ENCODE measurements around the gene PSMB10. TPM values are rescaled to one million over a fixed set of nuclear protein-coding genes. Genes with fewer than 3 reads are reported as not detected.
A peak's percentile ranks its signal among the peaks of the same experiment; 100 is the strongest.
"Not testable (repeated sequence)": the region's sequence is repeated elsewhere in the genome, so short reads cannot be mapped to it uniquely, and the experiment has no call there.

Gene PSMB10
- total RNA-seq, 2 experiments from 2014 or later = 257 to 275 TPM

DNA sequence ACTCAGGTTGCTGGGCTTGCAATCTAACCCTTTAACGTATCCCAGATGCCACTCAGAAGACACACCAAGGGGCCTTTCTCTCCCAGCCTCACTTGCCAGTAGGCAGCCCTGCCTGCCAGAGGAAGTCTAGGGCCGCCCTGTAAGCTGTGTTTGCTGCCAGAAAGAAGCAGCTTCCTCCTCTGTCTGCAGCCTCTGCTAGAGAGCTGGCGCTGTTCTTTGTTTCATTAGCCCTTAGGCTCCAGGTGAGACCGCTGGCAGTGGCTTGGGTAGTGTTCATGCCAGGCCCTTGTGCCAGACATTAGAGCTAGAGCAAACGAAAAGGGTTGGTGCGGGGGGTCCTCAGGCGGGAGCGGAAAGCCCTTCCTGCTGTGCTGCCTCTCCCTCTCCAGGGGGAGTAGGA lies 13.9 kb downstream of the PSMB10 start:
- no peak overlapping the region for H3K27ac Mint-ChIP-seq
- peaks cover 14% of the 10 kb centered on the region for H3K4me1 Mint-ChIP-seq (ENCODE audit: low read depth)

DNA sequence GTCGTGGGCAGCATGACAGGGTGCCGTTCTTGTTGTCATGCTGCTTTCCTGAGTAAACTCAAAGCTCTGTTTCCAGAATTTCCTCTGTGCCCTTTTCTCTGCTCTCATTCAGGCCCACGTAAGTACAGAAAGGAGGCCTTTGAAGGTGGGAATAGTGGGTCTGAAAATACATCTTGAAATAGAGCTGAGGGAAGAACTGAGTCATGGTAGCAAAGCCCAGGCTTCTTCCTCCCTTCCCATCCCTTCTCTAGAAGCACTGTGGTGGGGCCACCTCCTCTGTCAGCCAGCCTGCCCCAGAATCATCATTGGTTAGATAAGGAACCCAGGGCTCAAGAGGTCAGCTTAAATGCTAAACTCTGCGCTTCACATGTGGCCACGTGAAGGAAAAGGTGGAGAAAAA lies 14.4 kb downstream of the PSMB10 start:
- ChIA-PET POLR2A (interaction anchor here (1.2 to 4.6 kb wide), 2 partner anchors 9 to 14 kb away, joined by 3 to 19 read pairs; partner anchors contain the start of genes CTRL and PSMB10), CTCF (interaction anchor here (1.0 to 2.6 kb wide), 5 partner anchors 12 to 401 kb away, joined by 3 to 13 read pairs (median 4); no protein-coding TSS in a partner anchor)
- no peak for ATAC-seq
- no peaks in the 10 kb centered on the region for H3K36me3 Mint-ChIP-seq (ENCODE audit: low read depth)
- H3K9me3 Mint-ChIP-seq (ENCODE audit: insufficient read depth) = no peaks in the 10 kb centered on the region
- peak overlapping the region; percentile 44 for H3K27ac Mint-ChIP-seq
- no peaks in the 10 kb centered on the region for H3K27me3 Mint-ChIP-seq (ENCODE audit: low read depth)
- H3K4me1 Mint-ChIP-seq (ENCODE audit: low read depth) = peaks cover 19% of the 10 kb centered on the region
- no peak for DNase-seq
- H3K4me3 Mint-ChIP-seq = no peak overlapping the region

More for the DNA sequence above, 13.9 kb downstream of the PSMB10 start:
- DNase-seq (no peak), ATAC-seq (no peak)
- Mint-ChIP-seq H3K36me3 (ENCODE audit: low read depth) (no peaks in the 10 kb centered on the region), H3K4me3 (no peak overlapping the region), H3K27me3 (ENCODE audit: low read depth) (no peaks in the 10 kb centered on the region), H3K9me3 (ENCODE audit: insufficient read depth) (no peaks in the 10 kb centered on the region)
- CTCF ChIA-PET = interaction anchor here (1.0 to 2.6 kb wide), 4 partner anchors 19 to 401 kb away, joined by 3 to 13 read pairs (median 4); no protein-coding TSS in a partner anchor
- POLR2A ChIA-PET = interaction anchor here (0.6 to 4.6 kb wide), 3 partner anchors 8 to 104 kb away, joined by 3 to 19 read pairs (median 3); partner anchors contain the start of genes CTRL and PSMB10

DNA sequence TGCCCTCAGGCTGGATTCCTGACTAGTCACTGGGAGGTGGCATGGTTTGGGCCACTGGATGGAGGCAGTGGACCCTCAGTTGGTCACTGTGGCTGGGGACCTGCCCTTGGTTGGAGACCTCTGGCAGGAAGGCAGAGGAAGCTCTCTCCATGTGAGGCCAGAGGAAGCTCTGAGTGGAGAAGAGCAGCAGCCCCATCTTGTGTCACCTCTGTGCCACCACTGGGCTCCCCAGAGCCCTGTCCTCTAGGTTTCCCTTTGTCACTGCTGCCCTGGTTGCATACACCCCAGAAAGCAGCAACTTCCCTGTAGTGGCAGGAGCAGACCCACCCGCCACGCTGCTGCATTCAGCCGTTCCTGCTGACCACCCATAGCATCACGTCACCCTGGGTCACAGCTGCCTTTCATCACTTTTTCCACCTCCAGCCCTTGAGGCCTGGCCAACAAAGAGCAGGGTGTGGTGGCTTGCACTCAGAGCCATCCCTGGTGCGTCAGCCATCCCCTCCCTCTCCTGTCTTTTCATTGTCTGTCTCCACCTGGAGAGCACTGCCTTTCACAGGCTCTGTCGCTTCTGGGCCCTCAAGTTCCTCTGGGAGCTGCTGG lies 16.9 kb downstream of the PSMB10 start:
- ATAC-seq = peak; percentile 45

DNA sequence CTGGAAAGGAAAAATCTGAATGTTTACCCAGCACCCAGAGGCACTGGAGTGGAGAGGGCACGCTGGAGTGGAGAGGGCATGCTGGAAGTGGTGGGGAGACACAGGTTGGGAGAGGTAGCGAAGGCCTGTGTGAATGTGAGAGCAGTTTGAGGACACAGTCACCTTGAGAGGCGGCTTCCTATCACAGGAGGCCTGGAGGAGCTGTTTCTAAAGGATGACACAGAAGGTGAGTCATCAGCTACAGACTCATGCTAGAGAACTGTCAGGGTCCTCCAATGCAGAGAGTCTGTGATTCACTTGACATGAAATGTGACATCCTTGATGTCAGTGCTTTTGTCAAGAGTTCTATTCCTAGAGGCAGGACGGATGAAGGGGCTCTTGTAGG lies 18.8 kb downstream of the PSMB10 start:
- POLR2A ChIA-PET = interaction anchor here (1.2 to 1.3 kb wide), 2 partner anchors 19 to 25 kb away, joined by 3 to 5 read pairs; partner anchors contain the start of genes PSKH1 and PSMB10
- H3K4me1 Mint-ChIP-seq (ENCODE audit: low read depth) = peaks cover 24% of the 10 kb centered on the region
- DNase-seq = peak; percentile 40

More for the DNA sequence above, 16.9 kb downstream of the PSMB10 start:
- DNase-seq = peak; percentile 37
- peaks cover 4% of the 10 kb centered on the region for H3K36me3 Mint-ChIP-seq (ENCODE audit: low read depth)
- no peak overlapping the region for H3K27ac Mint-ChIP-seq
- H3K4me3 Mint-ChIP-seq = no peak overlapping the region
- no peaks in the 10 kb centered on the region for H3K9me3 Mint-ChIP-seq (ENCODE audit: insufficient read depth)
- H3K4me1 Mint-ChIP-seq (ENCODE audit: low read depth) = peaks cover 24% of the 10 kb centered on the region
- POLR2A ChIA-PET = interaction anchor here (0.6 to 1.4 kb wide), 4 partner anchors 12 to 35 kb away, joined by 3 to 4 read pairs (median 3); partner anchors contain the start of genes CTRL and PSKH1
- CTCF ChIA-PET = interaction anchor here (1.0 to 3.3 kb wide), 7 partner anchors 9 to 121 kb away, joined by 3 to 21 read pairs (median 5); no protein-coding TSS in a partner anchor
- no peaks in the 10 kb centered on the region for H3K27me3 Mint-ChIP-seq (ENCODE audit: low read depth)

DNA sequence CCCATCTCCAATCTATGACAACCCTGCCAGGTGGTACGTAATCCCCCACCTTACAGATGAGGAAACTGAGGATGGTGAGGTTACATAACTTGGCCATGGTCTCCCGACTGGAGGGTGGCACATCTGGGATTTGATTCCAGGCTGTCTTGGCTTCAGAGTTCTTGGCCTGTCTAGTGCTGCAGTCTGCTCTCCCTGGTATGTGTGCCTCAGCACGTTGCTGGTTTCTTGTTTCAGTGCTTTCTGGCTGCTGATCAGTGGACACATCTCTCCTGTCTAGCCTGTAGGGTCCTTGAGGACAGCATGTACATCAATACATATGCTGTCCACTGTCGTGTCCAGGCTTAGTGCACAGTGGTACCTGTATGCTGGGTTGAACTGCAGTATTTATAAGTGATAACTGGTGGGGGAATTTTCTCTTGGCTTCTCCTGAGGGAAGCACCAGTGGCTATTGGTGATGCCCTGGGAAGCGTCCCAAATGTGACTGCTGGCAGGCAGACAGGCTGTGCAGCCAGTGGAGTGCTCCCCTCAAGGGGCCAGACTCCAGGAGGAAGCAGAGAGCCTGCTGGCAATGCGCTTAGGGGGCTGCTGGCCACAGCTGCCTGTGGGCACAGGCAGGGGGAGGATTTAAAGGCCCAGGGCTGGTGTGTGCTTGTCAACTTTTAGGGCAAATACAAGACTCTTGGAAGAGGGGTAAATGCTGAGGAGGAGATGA lies 19.4 kb downstream of the PSMB10 start:
- H3K27ac Mint-ChIP-seq = peak overlapping the region; percentile 53
- POLR2A ChIA-PET = interaction anchor here (1.2 to 1.3 kb wide), 2 partner anchors 19 to 25 kb away, joined by 3 to 5 read pairs; partner anchors contain the start of genes PSKH1 and PSMB10
- ATAC-seq = no peak
- H3K4me3 Mint-ChIP-seq = no peak overlapping the region
- no peak for DNase-seq
- H3K4me1 Mint-ChIP-seq (ENCODE audit: low read depth) = peaks cover 23% of the 10 kb centered on the region
- H3K27me3 Mint-ChIP-seq (ENCODE audit: low read depth) = no peaks in the 10 kb centered on the region
- no peaks in the 10 kb centered on the region for H3K9me3 Mint-ChIP-seq (ENCODE audit: insufficient read depth)
- CTCF ChIA-PET = interaction anchor here (0.7 to 1.0 kb wide), 3 partner anchors 24 to 124 kb away, joined by 3 to 4 read pairs (median 3); no protein-coding TSS in a partner anchor
- peaks cover 5% of the 10 kb centered on the region for H3K36me3 Mint-ChIP-seq (ENCODE audit: low read depth)

More for the DNA sequence above, 18.8 kb downstream of the PSMB10 start:
- Mint-ChIP-seq H3K27me3 (ENCODE audit: low read depth) (no peaks in the 10 kb centered on the region), H3K36me3 (ENCODE audit: low read depth) (peaks cover 5% of the 10 kb centered on the region), H3K27ac (peak overlapping the region; percentile 53), H3K9me3 (ENCODE audit: insufficient read depth) (no peaks in the 10 kb centered on the region), H3K4me3 (no peak overlapping the region)
- ATAC-seq = peak; percentile 71
- CTCF ChIA-PET = interaction anchor here (0.7 to 3.3 kb wide), 6 partner anchors 11 to 123 kb away, joined by 3 to 21 read pairs (median 4); no protein-coding TSS in a partner anchor

DNA sequence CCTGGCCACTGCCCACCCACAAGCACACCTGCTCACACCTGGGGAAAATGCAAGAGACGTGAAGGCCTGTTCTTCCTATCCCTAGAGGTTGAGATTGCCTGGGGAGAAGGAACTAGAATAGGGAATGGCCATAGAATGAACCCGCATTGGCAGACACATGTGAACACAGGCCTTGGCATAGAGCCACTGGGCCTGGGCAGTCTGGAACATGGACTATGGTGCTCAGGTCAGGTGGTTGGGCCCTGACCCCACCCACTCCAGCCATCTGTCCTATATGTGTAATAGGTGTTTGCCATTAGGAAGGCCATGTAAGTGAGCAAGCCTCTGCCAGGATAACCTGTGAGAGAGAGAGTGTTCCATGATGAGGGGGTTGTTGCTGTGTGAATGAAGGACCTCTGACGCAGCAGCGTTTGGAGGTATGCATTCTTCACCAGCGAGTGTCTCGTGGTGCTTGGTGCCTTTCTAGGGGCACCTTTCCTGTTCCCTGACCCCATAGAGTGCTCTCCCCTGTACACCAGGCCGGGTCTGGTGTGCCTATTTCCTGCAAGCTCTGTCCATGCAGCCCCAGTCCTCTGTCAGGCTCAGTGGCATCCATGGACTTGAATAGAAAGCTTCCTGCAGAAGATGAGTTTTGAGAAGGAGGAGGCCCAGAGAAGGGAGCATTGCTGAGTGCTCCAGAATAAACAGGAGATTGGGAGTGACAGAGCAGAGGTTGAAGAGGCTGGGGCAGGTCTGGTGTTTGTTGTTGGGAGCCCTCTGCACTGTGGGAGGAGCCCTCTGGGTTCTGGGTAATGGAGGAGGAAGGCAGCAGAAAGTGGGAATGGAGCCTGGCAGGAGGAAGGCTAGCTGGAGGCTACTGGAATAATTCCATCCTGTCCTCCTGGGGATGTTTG lies 20.6 kb downstream of the PSMB10 start:
- Mint-ChIP-seq H3K4me1 (ENCODE audit: low read depth) (peaks cover 16% of the 10 kb centered on the region), H3K27me3 (ENCODE audit: low read depth) (no peaks in the 10 kb centered on the region)
- POLR2A ChIA-PET = interaction anchor here (0.6 to 1.0 kb wide), 2 partner anchors 18 to 55 kb away, joined by 3 read pairs; no protein-coding TSS in a partner anchor

DNA sequence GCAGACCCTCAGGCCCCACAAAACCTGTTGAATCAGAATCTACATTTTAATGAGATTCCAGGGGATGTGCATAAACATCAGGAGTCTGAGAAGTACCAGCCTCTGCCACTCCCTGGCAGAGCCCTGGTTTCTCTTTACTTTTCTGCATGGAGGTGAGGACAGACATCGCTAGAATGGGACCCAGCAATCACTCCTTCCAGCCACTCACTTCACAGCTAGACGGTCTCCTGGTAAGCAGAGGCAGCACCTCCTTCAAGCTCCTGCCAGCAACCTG lies 21.2 kb downstream of the PSMB10 start:
- POLR2A ChIA-PET = interaction anchor here (0.6 kb wide), 1 partner anchor 54 kb away, joined by 3 read pairs; no protein-coding TSS in a partner anchor
- Mint-ChIP-seq H3K4me1 (ENCODE audit: low read depth) (peaks cover 22% of the 10 kb centered on the region), H3K27ac (peak overlapping the region; percentile 8)
- CTCF ChIA-PET = interaction anchor here (1.2 kb wide), 1 partner anchor 13 kb away, joined by 5 read pairs; no protein-coding TSS in a partner anchor
- not testable (repeated sequence) for H3K4me3 Mint-ChIP-seq; H3K36me3 Mint-ChIP-seq (ENCODE audit: low read depth); ATAC-seq; H3K9me3 Mint-ChIP-seq (ENCODE audit: insufficient read depth); H3K27me3 Mint-ChIP-seq (ENCODE audit: low read depth); DNase-seq

More for the DNA sequence above, 20.6 kb downstream of the PSMB10 start:
- no peak overlapping the region for H3K4me3 Mint-ChIP-seq
- H3K9me3 Mint-ChIP-seq (ENCODE audit: insufficient read depth) = no peaks in the 10 kb centered on the region
- H3K27ac Mint-ChIP-seq = peak overlapping the region; percentile 12
- CTCF ChIA-PET = interaction anchor here (1.2 kb wide), 1 partner anchor 12 kb away, joined by 5 read pairs; no protein-coding TSS in a partner anchor
- no peak for ATAC-seq
- no peak for DNase-seq
- H3K36me3 Mint-ChIP-seq (ENCODE audit: low read depth) = peaks cover 5% of the 10 kb centered on the region

DNA sequence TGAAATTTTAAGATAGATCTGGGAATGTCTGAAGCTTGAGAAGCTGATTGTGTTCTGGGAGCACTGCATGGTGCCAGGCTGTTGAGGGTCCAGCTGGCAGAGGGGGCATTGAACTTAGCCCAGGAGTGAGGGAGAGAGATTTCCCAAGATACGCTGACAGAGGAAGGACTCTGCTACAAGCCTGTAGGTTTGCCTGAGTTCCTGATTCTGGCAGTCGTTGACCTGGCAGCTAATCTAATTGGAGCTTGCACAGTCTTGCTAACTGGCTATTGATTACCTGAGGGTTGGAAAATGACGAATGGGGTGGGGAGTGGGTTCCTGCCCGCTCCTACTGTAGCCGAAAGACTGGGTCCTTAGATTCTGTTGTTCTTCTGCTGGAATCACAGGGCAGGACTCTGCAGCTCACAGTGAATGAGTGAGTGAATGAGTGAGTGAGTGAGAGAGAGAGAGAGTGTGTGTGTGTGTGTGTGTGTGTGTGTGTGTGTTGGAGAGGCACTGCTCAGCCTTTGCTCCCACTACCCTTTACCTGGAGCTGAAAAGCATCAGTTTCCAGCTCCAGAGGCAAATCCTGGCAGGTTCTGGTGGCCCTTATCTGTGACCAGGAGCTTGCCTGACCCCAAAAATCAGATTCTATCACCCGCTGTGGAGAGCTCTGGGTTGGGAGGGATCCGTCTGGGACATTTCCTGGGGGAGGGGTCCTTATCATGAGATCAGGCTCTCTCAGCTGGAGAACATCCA lies 21.7 kb downstream of the PSMB10 start:
- H3K4me3 Mint-ChIP-seq = no peak overlapping the region
- H3K4me1 Mint-ChIP-seq (ENCODE audit: low read depth) = peaks cover 27% of the 10 kb centered on the region
- peaks cover 9% of the 10 kb centered on the region for H3K36me3 Mint-ChIP-seq (ENCODE audit: low read depth)
- H3K27me3 Mint-ChIP-seq (ENCODE audit: low read depth) = no peaks in the 10 kb centered on the region
- H3K27ac Mint-ChIP-seq = no peak overlapping the region
- ATAC-seq (no peak), DNase-seq (no peak)
- POLR2A ChIA-PET = interaction anchor here (0.6 kb wide), 1 partner anchor 54 kb away, joined by 3 read pairs; no protein-coding TSS in a partner anchor
- CTCF ChIA-PET = interaction anchor here (1.2 to 1.8 kb wide), 2 partner anchors 13 to 98 kb away, joined by 4 to 5 read pairs; no protein-coding TSS in a partner anchor
- no peaks in the 10 kb centered on the region for H3K9me3 Mint-ChIP-seq (ENCODE audit: insufficient read depth)

DNA sequence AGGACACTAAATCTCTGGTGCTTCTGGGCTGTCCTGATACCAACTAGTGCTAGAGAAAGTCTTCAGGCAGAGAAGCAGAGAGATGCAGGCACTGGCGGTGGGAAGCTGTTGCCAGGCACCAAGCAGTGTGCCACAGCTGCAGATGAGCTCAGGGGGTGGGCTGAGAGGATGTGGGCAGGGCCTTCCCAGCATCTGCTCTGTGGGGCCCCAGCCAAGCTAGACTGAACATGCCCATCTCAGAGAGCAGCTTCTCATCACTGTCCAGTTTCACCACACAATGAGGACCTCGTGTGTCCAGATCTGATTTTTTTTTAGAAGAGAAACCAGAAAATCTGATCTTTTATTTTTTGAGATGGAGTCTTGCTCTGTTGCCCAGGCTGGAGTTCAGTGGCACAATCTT lies 26.5 kb downstream of the PSMB10 start:
- ChIA-PET CTCF (interaction anchor here (0.6 to 2.6 kb wide), 13 partner anchors 9 to 417 kb away, joined by 3 to 11 read pairs (median 4); partner anchors contain the start of genes RANBP10 and TSNAXIP1), POLR2A (interaction anchor here (0.6 to 2.0 kb wide), 8 partner anchors 17 to 265 kb away, joined by 3 to 13 read pairs (median 4); partner anchors contain the start of genes CARMIL2 and PSMB10)
- DNase-seq = peak; percentile 69
- Mint-ChIP-seq H3K27ac (peak overlapping the region; percentile 64), H3K9me3 (ENCODE audit: insufficient read depth) (no peaks in the 10 kb centered on the region), H3K36me3 (ENCODE audit: low read depth) (peaks cover 13% of the 10 kb centered on the region), H3K27me3 (ENCODE audit: low read depth) (no peaks in the 10 kb centered on the region), H3K4me3 (no peak overlapping the region), H3K4me1 (ENCODE audit: low read depth) (peaks cover 17% of the 10 kb centered on the region)
- peak; percentile 97 for ATAC-seq

DNA sequence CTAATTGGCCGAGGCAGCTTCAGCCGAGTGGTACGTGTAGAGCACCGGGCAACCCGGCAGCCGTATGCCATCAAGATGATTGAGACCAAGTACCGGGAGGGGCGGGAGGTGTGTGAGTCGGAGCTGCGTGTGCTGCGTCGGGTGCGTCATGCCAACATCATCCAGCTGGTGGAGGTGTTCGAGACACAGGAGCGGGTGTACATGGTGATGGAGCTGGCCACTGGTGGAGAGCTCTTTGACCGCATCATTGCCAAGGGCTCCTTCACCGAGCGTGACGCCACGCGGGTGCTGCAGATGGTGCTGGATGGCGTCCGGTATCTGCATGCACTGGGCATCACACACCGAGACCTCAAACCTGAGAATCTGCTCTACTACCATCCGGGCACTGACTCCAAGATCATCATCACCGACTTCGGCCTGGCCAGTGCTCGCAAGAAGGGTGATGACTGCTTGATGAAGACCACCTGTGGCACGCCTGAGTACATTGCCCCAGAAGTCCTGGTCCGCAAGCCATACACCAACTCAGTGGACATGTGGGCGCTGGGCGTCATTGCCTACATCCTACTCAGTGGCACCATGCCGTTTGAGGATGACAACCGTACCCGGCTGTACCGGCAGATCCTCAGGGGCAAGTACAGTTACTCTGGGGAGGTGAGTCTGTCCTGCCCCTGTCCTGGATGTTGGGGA lies 27.5 kb downstream of the PSMB10 start:
- H3K27ac Mint-ChIP-seq = peak overlapping the region; percentile 64
- H3K4me1 Mint-ChIP-seq (ENCODE audit: low read depth) = peaks cover 17% of the 10 kb centered on the region
- H3K27me3 Mint-ChIP-seq (ENCODE audit: low read depth) = no peaks in the 10 kb centered on the region
- peaks cover 11% of the 10 kb centered on the region for H3K36me3 Mint-ChIP-seq (ENCODE audit: low read depth)
- H3K4me3 Mint-ChIP-seq = no peak overlapping the region
- no peaks in the 10 kb centered on the region for H3K9me3 Mint-ChIP-seq (ENCODE audit: insufficient read depth)
- ATAC-seq = no peak
- no peak for DNase-seq
- CTCF ChIA-PET = interaction anchor here (0.7 to 1.6 kb wide), 5 partner anchors 13 to 33 kb away, joined by 3 to 12 read pairs (median 4); no protein-coding TSS in a partner anchor
- POLR2A ChIA-PET = interaction anchor here (1.1 to 1.6 kb wide), 2 partner anchors 25 to 28 kb away, joined by 3 to 4 read pairs; partner anchors contain the start of gene PSMB10

Data from activated CD8-positive, alpha-beta T cell treated with anti-CD3 and anti-CD28 coated beads, Interleukin-2, amount 10 ng/mL, durations not matched to agents 7 days and 5 days (primary cell).